ENCODE results near the gene PLB1.

The PLB1 gene

GRCh38 chr2:28566521-28567041 is 70.7 kb downstream of the PLB1 start:
- peak overlapping the region; percentile 41; the same call in 1 of the 2 replicates for H3K9ac ChIP-seq (ENCODE audit: low read length)
- peak overlapping the region; percentile 61 for H3K4me3 ChIP-seq (ENCODE audit: low read depth, low read length, poor library complexity, severe bottlenecking)
- H3K4me2 ChIP-seq (ENCODE audit: low read length): peak overlapping the region; percentile 74
- H3K79me2 ChIP-seq (ENCODE audit: insufficient read depth, low read length): no peaks in the 10 kb centered on the region
- no peaks in the 10 kb centered on the region for H3K9me3 ChIP-seq (ENCODE audit: low read length)
- no peaks in the 10 kb centered on the region for H3K9me2 ChIP-seq (ENCODE audit: low read depth, low read length)
- H3K36me3 ChIP-seq (ENCODE audit: insufficient read depth, low read length): no peaks in the 10 kb centered on the region
- H4K20me1 ChIP-seq (ENCODE audit: insufficient read depth, low read length): no peaks in the 10 kb centered on the region
- no peak overlapping the region for H3K27ac ChIP-seq (ENCODE audit: low read depth, low read length, poor library complexity, severe bottlenecking)
- H3K4me1 ChIP-seq (ENCODE audit: insufficient read depth, low read length, severe bottlenecking): peaks cover 10% of the 10 kb centered on the region
- no peak overlapping the region for H2AFZ ChIP-seq (ENCODE audit: low read length)
- peaks cover 7% of the 10 kb centered on the region; the same call in 1 of the 2 replicates for H3K27me3 ChIP-seq (ENCODE audit: insufficient read depth, low read length)
- H3F3A ChIP-seq (ENCODE audit: insufficient read depth, low read length): no peaks in the 10 kb centered on the region
- TF ChIP-seq EZH2 (IDR thresholded peaks at IDR 0.05; ENCODE audit: borderline replicate concordance, low read length) (no peak), CTCF (IDR thresholded peaks at IDR 0.05; ENCODE audit: low read length) (peak; percentile 99)

- Histone ChIP-seq H3K4me2 (ENCODE audit: low read length) (peak overlapping the region; percentile 74), H3F3A (ENCODE audit: insufficient read depth, low read length) (no peaks in the 10 kb centered on the region), H3K79me2 (ENCODE audit: insufficient read depth, low read length) (no peaks in the 10 kb centered on the region), H3K36me3 (ENCODE audit: insufficient read depth, low read length) (no peaks in the 10 kb centered on the region), H3K9me2 (ENCODE audit: low read depth, low read length) (no peaks in the 10 kb centered on the region), H3K4me1 (ENCODE audit: insufficient read depth, low read length, severe bottlenecking) (peaks cover 10% of the 10 kb centered on the region), H3K9me3 (ENCODE audit: low read length) (no peaks in the 10 kb centered on the region; the same call in 1 of the 2 replicates), H3K27me3 (ENCODE audit: insufficient read depth, low read length) (peaks cover 7% of the 10 kb centered on the region; the same call in 1 of the 2 replicates), H3K27ac (ENCODE audit: low read depth, low read length, poor library complexity, severe bottlenecking) (no peak overlapping the region), H3K9ac (ENCODE audit: low read length) (peak overlapping the region; percentile 55; the same call in 1 of the 2 replicates), H2AFZ (ENCODE audit: low read length) (peak overlapping the region; percentile 95), H4K20me1 (ENCODE audit: insufficient read depth, low read length) (no peaks in the 10 kb centered on the region), H3K4me3 (ENCODE audit: low read depth, low read length, poor library complexity, severe bottlenecking) (peak overlapping the region; percentile 61)
- no peak for TF ChIP-seq EZH2 (IDR thresholded peaks at IDR 0.05; ENCODE audit: borderline replicate concordance, low read length)
- TF ChIP-seq CTCF (IDR thresholded peaks at IDR 0.05; ENCODE audit: low read length): no peak
Measured at GRCh38 chr2:28567061-28567471, 71.2 kb downstream of the PLB1 start.

GRCh38 chr2:28568036-28568435 is 72.2 kb downstream of the PLB1 start:
- Histone ChIP-seq H3K27me3 (ENCODE audit: insufficient read depth, low read length) (peaks cover 7% of the 10 kb centered on the region; the same call in 1 of the 2 replicates), H3K4me3 (ENCODE audit: low read depth, low read length, poor library complexity, severe bottlenecking) (no peak overlapping the region), H2AFZ (ENCODE audit: low read length) (no peak overlapping the region), H3K79me2 (ENCODE audit: insufficient read depth, low read length) (no peaks in the 10 kb centered on the region), H3K4me1 (ENCODE audit: insufficient read depth, low read length, severe bottlenecking) (peaks cover 10% of the 10 kb centered on the region), H3K27ac (ENCODE audit: low read depth, low read length, poor library complexity, severe bottlenecking) (no peak overlapping the region), H3K4me2 (ENCODE audit: low read length) (no peak overlapping the region), H3K9me2 (ENCODE audit: low read depth, low read length) (no peaks in the 10 kb centered on the region), H4K20me1 (ENCODE audit: insufficient read depth, low read length) (no peaks in the 10 kb centered on the region), H3F3A (ENCODE audit: insufficient read depth, low read length) (no peaks in the 10 kb centered on the region), H3K36me3 (ENCODE audit: insufficient read depth, low read length) (no peaks in the 10 kb centered on the region), H3K9ac (ENCODE audit: low read length) (no peak overlapping the region), H3K9me3 (ENCODE audit: low read length) (no peaks in the 10 kb centered on the region; the same call in 1 of the 2 replicates)
- TF ChIP-seq CTCF (IDR thresholded peaks at IDR 0.05; ENCODE audit: low read length) (no peak), EZH2 (IDR thresholded peaks at IDR 0.05; ENCODE audit: borderline replicate concordance, low read length) (no peak)

Data from OCI-LY1 (cell line).